HEK293T (cell line): ENCODE data around the gene LENG9.
A peak's percentile ranks its signal among the peaks of the same experiment; 100 is the strongest.

Experiments used
- CTCF ChIA-PET: fragments of 350-600 bp; formaldehyde crosslinking; extraction: SDS; loops from one replicate; lab custom pipeline; 2021; ENCODE audit warnings: antibody characterized with exemption, inconsistent platforms; lab: Yijun Ruan, JAX
- POLR2A ChIA-PET: fragments of 350-600 bp; formaldehyde crosslinking; extraction: SDS; loops from one replicate; lab custom pipeline; 2020; ENCODE audit warnings: antibody characterized with exemption, inconsistent platforms; lab: Yijun Ruan, JAX
- DNase-seq: peaks from one replicate; pipeline ENCODE4 v3.0.0; 2012; ENCODE audit warnings: mixed read lengths; ENCODE audit errors: extremely low spot score
- ARNT ChIP-seq: fragments of 450-650 bp; IDR thresholded peaks from 2 replicates; pipeline ENCODE4 v1.6.1; 2017; ENCODE audit warnings: mild to moderate bottlenecking
- BHLHE40 ChIP-seq: fragments of 450-650 bp; IDR thresholded peaks from 2 replicates; pipeline ENCODE4 v1.6.1; 2016; ENCODE audit warnings: mild to moderate bottlenecking, moderate library complexity, borderline replicate concordance
- CTBP1 ChIP-seq: fragments of 450-650 bp; IDR thresholded peaks from 2 replicates; pipeline ENCODE4 v1.6.1; 2016; ENCODE audit warnings: borderline replicate concordance
- ELF4 ChIP-seq: fragments of 450-650 bp; IDR thresholded peaks from 2 replicates; pipeline ENCODE4 v1.6.1; 2017; ENCODE audit warnings: antibody characterized with exemption
- FOXA1 ChIP-seq: fragments of 450-650 bp; IDR thresholded peaks from 2 replicates; pipeline ENCODE4 v1.6.1; 2016; ENCODE audit warnings: mild to moderate bottlenecking
- FOXK2 ChIP-seq: fragments of 450-650 bp; IDR thresholded peaks from 2 replicates; pipeline ENCODE4 v1.6.1; 2016; ENCODE audit warnings: mild to moderate bottlenecking
- FOXM1 ChIP-seq: fragments of 450-650 bp; IDR thresholded peaks from 2 replicates; pipeline ENCODE4 v1.6.1; 2017; ENCODE audit warnings: mild to moderate bottlenecking, borderline replicate concordance
- HDGF ChIP-seq: fragments of 450-650 bp; IDR thresholded peaks from 2 replicates; pipeline ENCODE4 v1.6.1; 2017; ENCODE audit warnings: antibody characterized with exemption, borderline replicate concordance
- L3MBTL2 ChIP-seq: fragments of 450-650 bp; conservative IDR thresholded peaks from 2 replicates; pipeline ENCODE4 v1.6.1; 2016; ENCODE audit warnings: mild to moderate bottlenecking
- LEF1 ChIP-seq: fragments of 450-650 bp; IDR thresholded peaks from 2 replicates; pipeline ENCODE4 v1.6.1; 2017; ENCODE audit warnings: mild to moderate bottlenecking, borderline replicate concordance
- NFRKB ChIP-seq: fragments of 450-650 bp; IDR thresholded peaks from 2 replicates; pipeline ENCODE4 v1.6.1; 2016; ENCODE audit warnings: mild to moderate bottlenecking, moderate library complexity
- PKNOX1 ChIP-seq: fragments of 450-650 bp; IDR thresholded peaks from 2 replicates; pipeline ENCODE4 v1.6.1; 2016
- SP1 ChIP-seq: fragments of 450-650 bp; IDR thresholded peaks from 2 replicates; pipeline ENCODE4 v1.6.1; 2017
- SUZ12 ChIP-seq: fragments of 450-650 bp; IDR thresholded peaks from 2 replicates; pipeline ENCODE4 v1.6.1; 2016; ENCODE audit warnings: mild to moderate bottlenecking
- TARDBP ChIP-seq: fragments of 450-650 bp; IDR thresholded peaks from 2 replicates; pipeline ENCODE4 v1.6.1; 2016
- ZNF384 ChIP-seq: fragments of 450-650 bp; IDR thresholded peaks from 2 replicates; pipeline ENCODE4 v1.6.1; 2016

The LENG9 gene

DNA sequence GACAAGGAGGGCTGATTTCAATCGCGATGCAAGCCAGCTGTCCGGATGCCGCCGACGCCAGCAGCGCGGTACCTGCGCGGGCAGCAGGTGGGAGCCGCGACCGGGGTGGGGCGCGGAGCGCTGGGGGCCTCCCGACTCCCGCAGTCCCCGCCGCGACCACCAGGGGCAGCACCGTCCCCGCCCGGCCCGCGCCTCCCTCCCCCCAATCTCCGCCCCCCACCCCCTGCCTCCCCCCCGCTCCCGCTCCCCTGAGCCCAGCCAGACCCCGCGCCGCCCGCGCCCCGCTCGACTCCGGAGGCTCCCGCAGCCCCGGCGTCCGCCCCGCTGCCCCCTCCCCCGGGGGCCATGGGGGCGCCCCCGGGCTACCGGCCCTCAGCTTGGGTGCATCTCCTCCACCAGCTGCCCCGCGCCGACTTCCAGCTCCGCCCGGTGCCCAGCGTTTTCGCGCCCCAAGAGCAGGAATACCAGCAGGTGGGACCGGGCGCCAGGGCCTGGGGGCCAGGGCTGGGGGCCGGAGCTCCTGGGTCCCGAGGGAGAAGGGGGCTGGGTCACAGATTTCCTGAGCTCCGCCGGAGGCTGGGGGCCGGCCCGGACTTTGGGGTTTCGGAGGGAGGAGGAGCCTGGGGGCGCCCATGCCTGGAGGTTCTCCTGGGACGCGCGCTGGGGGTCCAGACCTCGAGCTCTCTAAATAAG is 48.2 kb downstream of the LENG9 start, which contains the start of gene TTYH1:
TSS of gene TTYH1 (plus strand) at position 257 of the 693 bp plus-strand sequence. CDS start at position 346, 89 bp downstream.
- ChIA-PET CTCF (no interaction called here), POLR2A (interaction anchor here (0.7 to 1.1 kb wide), 3 partner anchors 13 to 34 kb away, joined by 3 read pairs; partner anchors contain the start of gene LENG8)
- peak; percentile 85 for DNase-seq
- TF ChIP-seq TARDBP (no peak), L3MBTL2 (no peak), FOXM1 (no peak), ZNF384 (no peak), CTBP1 (no peak), PKNOX1 (no peak), LEF1 (no peak), BHLHE40 (no peak), SP1 (no peak), HDGF (no peak), NFRKB (no peak), FOXK2 (no peak), FOXA1 (no peak), SUZ12 (no peak), ARNT (no peak), ELF4 (no peak)

DNA sequence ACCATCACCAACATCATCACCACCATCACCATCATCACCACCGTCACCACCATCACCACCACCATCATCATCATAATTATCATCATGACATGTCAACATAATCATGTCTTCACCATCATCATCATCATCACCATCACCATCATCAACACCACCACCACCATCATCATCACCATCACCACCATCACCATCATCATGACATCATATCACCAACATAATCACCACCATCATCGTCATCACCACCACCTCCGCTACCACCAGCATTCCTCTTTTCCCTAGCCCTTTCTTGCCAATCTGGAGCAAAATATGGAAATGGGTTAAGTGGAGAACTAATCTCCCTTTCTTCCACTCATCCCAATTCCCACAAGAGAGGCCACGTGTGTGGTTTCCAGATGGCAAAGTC is 49.4 kb downstream of the LENG9 start:
- TF ChIP-seq ELF4 = no peak
- TF ChIP-seq BHLHE40 = no peak
- TF ChIP-seq FOXK2 = no peak
- TF ChIP-seq TARDBP = no peak
- TF ChIP-seq FOXA1 = no peak
- no peak for TF ChIP-seq ZNF384
- DNase-seq = no peak
- POLR2A ChIA-PET = no interaction called here
- CTCF ChIA-PET = no interaction called here

- ChIA-PET CTCF (no interaction called here), POLR2A (no interaction called here)
- no peak for TF ChIP-seq TARDBP
- no peak for TF ChIP-seq CTBP1
- no peak for TF ChIP-seq ARNT
- no peak for TF ChIP-seq FOXM1
- TF ChIP-seq HDGF = no peak
- no peak for TF ChIP-seq SP1
- no peak for TF ChIP-seq ZNF384
- no peak for TF ChIP-seq L3MBTL2
- no peak for TF ChIP-seq BHLHE40
- no peak for TF ChIP-seq PKNOX1
- no peak for TF ChIP-seq SUZ12
- DNase-seq = no peak
These were observed 50.7 kb downstream of the LENG9 start for GRCh38 chr19:54412877-54413276.
